Activated B cell treated with CpG ODN at 0.5 μM for 24 hours (primary cell): ENCODE data around the gene ADGRL1. TPM values are rescaled to one million over a fixed set of nuclear protein-coding genes. Genes with fewer than 3 reads are reported as not detected.

Source experiments
- ATAC-seq: fragments of 200-7000 bp; cut with Tn5 transposase; one replicate; pipeline ENCODE4 v1.10.0; 2021; ENCODE audit warnings: low read depth, mild to moderate bottlenecking, moderate library complexity
- CTCF ChIA-PET: fragments of 350-600 bp; sonication (Branson Sonifier 250); formaldehyde crosslinking; loops from one replicate; lab custom pipeline; 2021; ENCODE audit warnings: antibody characterized with exemption; lab: Charles Lee
- POLR2A ChIA-PET: fragments of 350-600 bp; sonication (Branson Sonifier 250); formaldehyde crosslinking; loops from one replicate; lab custom pipeline; 2021; ENCODE audit warnings: antibody characterized with exemption; lab: Charles Lee
- DNase-seq: peaks from one replicate; pipeline ENCODE4 v3.0.0; 2022
- H3K27ac Mint-ChIP-seq: one replicate; pipeline ENCODE4 v1.8.0; 2020; ENCODE audit warnings: mixed read lengths
- H3K27me3 Mint-ChIP-seq: one replicate; pipeline ENCODE4 v1.8.0; 2021; ENCODE audit warnings: mixed read lengths
- H3K36me3 Mint-ChIP-seq: one replicate; pipeline ENCODE4 v1.8.0; 2021; ENCODE audit warnings: low read depth, mixed read lengths
- H3K4me1 Mint-ChIP-seq: one replicate; pipeline ENCODE4 v1.8.0; 2021; ENCODE audit warnings: mixed read lengths
- H3K4me3 Mint-ChIP-seq: one replicate; pipeline ENCODE4 v1.8.0; 2020; ENCODE audit warnings: mild to moderate bottlenecking, mixed read lengths
- H3K9me3 Mint-ChIP-seq: one replicate; pipeline ENCODE4 v1.8.0; 2020; ENCODE audit warnings: mixed read lengths
- intact Hi-C: fragments of 100-400 bp; cut with micrococcal nuclease; formaldehyde crosslinking; loops from one replicate; pipeline ENCODE4 v1.15.1; 2024
- total RNA-seq: library from RNA; stranded (reverse); gene quantifications from 2 replicates; pipeline ENCODE4 v1.2.3, GENCODE V29; 2022
- TF ChIP-seq, protein P1 (sequence below): fragments of 200-600 bp; IDR thresholded peaks from one replicate; pipeline ENCODE4 v1.8.0; 2022; ENCODE audit warnings: antibody characterized with exemption, mild to moderate bottlenecking

The ADGRL1 gene
- total RNA-seq, 1 donor from 2014 or later: 1.4 TPM

DNA sequence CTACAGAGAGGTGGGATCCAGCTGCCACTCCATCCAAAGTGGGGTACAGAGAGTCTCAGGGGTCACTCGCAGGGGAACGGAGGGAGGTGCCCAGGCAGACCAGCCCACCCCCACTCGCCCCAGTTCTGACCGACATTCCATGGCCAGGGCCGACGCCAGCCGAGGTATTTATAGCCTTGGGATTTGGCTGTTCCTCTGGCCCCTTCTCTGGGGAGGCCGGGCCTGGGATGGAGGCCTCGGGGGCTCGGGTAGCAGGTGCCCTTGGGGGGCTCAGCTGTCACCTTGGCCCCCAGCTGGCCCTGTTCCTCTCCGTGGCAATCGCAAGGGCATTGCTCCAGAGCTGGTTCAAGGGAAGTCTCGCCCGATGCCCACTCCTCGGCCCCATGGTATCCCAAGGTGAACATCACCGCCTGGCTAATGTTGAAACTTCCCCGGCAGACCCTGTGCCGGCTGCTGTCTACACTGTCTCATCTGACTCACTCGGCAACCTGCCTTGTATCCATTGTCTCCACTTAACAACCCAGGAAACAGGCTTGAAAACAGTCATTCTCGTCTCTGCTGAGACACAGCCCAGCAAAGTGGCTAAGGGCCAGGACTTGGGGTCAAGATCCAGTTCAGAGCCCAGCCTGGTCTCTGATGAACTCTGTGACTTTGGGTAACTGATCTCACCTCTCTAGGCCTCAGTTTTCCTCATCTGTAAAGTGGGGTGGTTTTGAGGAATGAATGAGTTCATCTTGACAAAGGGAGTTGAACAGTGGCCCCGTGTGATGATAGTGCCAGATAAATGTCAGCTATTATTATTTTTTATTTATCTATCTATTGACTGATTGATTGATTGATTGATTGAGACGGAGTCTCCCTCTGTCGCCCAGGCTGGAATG is 98.1 kb downstream of the ADGRL1 start:
- Mint-ChIP-seq H3K27ac (no peak overlapping the region), H3K4me1 (no peaks in the 10 kb centered on the region), H3K36me3 (peaks cover 32% of the 10 kb centered on the region), H3K9me3 (no peaks in the 10 kb centered on the region), H3K27me3 (no peaks in the 10 kb centered on the region), H3K4me3 (no peak overlapping the region)
- intact Hi-C loops: no loop called here
- no peak for DNase-seq
- ChIA-PET POLR2A (interaction anchor here (0.7 kb wide), 1 partner anchor 304 kb away, joined by 3 read pairs; no protein-coding TSS in a partner anchor), CTCF (no interaction called here)
- ATAC-seq: no peak
- TF ChIP-seq, protein P1, sequence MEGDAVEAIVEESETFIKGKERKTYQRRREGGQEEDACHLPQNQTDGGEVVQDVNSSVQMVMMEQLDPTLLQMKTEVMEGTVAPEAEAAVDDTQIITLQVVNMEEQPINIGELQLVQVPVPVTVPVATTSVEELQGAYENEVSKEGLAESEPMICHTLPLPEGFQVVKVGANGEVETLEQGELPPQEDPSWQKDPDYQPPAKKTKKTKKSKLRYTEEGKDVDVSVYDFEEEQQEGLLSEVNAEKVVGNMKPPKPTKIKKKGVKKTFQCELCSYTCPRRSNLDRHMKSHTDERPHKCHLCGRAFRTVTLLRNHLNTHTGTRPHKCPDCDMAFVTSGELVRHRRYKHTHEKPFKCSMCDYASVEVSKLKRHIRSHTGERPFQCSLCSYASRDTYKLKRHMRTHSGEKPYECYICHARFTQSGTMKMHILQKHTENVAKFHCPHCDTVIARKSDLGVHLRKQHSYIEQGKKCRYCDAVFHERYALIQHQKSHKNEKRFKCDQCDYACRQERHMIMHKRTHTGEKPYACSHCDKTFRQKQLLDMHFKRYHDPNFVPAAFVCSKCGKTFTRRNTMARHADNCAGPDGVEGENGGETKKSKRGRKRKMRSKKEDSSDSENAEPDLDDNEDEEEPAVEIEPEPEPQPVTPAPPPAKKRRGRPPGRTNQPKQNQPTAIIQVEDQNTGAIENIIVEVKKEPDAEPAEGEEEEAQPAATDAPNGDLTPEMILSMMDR: no peak

DNA sequence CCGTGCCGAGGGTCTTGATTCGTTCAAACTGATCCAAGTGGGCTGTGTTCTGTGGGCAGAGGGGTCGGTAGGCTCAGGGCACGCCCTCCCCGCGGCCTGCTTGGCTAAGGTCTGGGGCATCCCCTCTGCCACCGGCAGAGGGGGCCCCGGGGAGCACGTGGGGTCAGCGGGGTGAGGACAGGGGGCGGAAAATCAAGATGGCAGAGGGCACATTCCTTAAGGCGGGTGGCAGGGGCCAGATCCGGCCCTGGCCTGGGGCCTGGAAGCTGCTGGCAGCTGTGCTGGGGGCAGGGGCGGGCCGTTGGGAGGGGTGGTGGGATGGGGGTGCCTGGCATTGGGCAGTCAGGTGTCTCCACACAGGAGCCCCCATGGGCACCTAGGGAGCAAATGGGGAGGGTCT is 99.1 kb downstream of the ADGRL1 start:
- CTCF ChIA-PET: no interaction called here
- intact Hi-C loops: no loop called here
- no peaks in the 10 kb centered on the region for H3K27me3 Mint-ChIP-seq
- no peak overlapping the region for H3K27ac Mint-ChIP-seq
- no peaks in the 10 kb centered on the region for H3K4me1 Mint-ChIP-seq
- H3K36me3 Mint-ChIP-seq: peaks cover 39% of the 10 kb centered on the region
- H3K9me3 Mint-ChIP-seq: no peaks in the 10 kb centered on the region
- POLR2A ChIA-PET: no interaction called here
- ATAC-seq (no peak), DNase-seq (no peak)
- TF ChIP-seq, protein P1: no peak
- no peak overlapping the region for H3K4me3 Mint-ChIP-seq

DNA sequence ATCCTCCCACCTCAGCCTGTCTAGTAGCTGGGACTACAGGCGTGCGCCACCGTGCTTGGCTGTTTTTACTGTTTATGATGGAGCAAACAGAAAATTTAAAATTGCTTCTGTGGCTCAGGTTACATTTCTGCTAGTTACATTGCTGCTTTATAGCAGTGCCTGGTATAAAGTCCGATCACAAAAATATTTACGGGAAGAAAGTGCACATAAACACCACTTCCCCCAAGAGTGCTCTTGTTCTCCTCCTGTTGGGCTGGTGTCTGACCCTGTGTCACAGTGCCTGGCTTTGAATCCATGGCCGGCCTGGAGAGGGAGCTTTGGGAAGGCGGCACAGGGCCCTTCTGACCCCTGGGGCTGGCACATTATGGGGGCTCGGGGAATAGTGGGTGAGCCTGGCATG is 100.3 kb downstream of the ADGRL1 start:
- TF ChIP-seq, protein P1: no peak
- ChIA-PET POLR2A (no interaction called here), CTCF (interaction anchor here (1.1 kb wide), 1 partner anchor 9 kb away, joined by 3 read pairs; no protein-coding TSS in a partner anchor)
- intact Hi-C loops: no loop called here
- DNase-seq (no peak), ATAC-seq (no peak)
- Mint-ChIP-seq H3K4me1 (no peaks in the 10 kb centered on the region), H3K27ac (no peak overlapping the region), H3K9me3 (no peaks in the 10 kb centered on the region), H3K36me3 (peaks cover 47% of the 10 kb centered on the region), H3K27me3 (no peaks in the 10 kb centered on the region), H3K4me3 (no peak overlapping the region)

DNA sequence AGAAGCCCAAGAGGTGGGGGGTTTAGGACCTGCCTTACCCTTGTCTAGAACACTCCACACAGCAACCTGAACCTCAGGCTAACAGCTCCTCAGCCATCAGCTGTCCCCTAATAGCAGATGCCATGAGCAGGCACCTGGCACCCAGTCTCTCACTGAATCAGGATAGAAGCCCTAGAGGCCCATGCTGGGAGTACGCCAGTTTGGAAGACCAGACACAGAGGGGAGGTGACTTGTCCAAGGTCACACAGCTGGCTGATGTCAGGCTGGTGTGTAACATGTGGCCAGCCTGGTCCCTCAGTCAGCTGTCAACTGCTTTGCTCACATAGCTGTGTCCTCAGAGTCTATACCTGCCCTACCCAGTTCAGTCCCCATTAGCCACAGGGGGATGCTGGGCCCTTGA is 102.7 kb downstream of the ADGRL1 start:
- H3K4me1 Mint-ChIP-seq: no peaks in the 10 kb centered on the region

DNA sequence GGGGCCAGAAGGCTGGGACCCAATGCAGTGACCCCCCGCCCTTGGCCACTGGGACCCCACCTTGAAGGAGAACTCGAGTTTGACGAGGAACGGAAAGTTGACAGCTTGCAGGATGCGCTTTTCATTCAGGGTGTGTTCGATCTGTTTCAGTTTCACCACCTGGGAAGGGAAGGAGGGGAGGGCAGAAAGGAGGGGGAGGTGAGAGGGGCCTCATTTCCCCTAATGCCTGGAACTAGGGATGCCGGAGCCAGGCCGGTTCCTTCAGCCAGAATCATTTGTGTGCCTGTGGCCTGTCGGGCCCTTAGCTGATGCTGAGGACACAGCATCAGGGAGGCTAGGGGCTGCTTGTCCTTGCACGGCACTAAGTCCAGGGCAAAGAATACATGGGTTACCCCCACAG is 103.2 kb downstream of the ADGRL1 start:
- DNase-seq (no peak), ATAC-seq (no peak)
- TF ChIP-seq, protein P1: no peak
- intact Hi-C loops: no loop called here
- no peaks in the 10 kb centered on the region for H3K4me1 Mint-ChIP-seq
- ChIA-PET POLR2A (no interaction called here), CTCF (no interaction called here)
- H3K27ac Mint-ChIP-seq: no peak overlapping the region
- H3K27me3 Mint-ChIP-seq: no peaks in the 10 kb centered on the region
- no peak overlapping the region for H3K4me3 Mint-ChIP-seq
- peaks cover 50% of the 10 kb centered on the region for H3K36me3 Mint-ChIP-seq
- H3K9me3 Mint-ChIP-seq: no peaks in the 10 kb centered on the region

More for the DNA sequence above, 102.7 kb downstream of the ADGRL1 start:
- TF ChIP-seq, protein P1: no peak
- no peak overlapping the region for H3K27ac Mint-ChIP-seq
- no peak for ATAC-seq
- H3K4me3 Mint-ChIP-seq: no peak overlapping the region
- DNase-seq: no peak
- POLR2A ChIA-PET: no interaction called here
- intact Hi-C loops: no loop called here
- no peaks in the 10 kb centered on the region for H3K9me3 Mint-ChIP-seq
- peaks cover 50% of the 10 kb centered on the region for H3K36me3 Mint-ChIP-seq
- H3K27me3 Mint-ChIP-seq: no peaks in the 10 kb centered on the region
- CTCF ChIA-PET: interaction anchor here (0.6 kb wide), 1 partner anchor 37 kb away, joined by 3 read pairs; no protein-coding TSS in a partner anchor
